ENCODE results near the gene SNX22. TPM values are rescaled to one million over a fixed set of nuclear protein-coding genes. Genes with fewer than 3 reads are reported as not detected.
"Not testable (repeated sequence)": the region's sequence is repeated elsewhere in the genome, so short reads cannot be mapped to it uniquely, and the experiment has no call there.

Gene SNX22
- total RNA-seq, 1 experiment from 2014 or later = 1.6 TPM

DNA sequence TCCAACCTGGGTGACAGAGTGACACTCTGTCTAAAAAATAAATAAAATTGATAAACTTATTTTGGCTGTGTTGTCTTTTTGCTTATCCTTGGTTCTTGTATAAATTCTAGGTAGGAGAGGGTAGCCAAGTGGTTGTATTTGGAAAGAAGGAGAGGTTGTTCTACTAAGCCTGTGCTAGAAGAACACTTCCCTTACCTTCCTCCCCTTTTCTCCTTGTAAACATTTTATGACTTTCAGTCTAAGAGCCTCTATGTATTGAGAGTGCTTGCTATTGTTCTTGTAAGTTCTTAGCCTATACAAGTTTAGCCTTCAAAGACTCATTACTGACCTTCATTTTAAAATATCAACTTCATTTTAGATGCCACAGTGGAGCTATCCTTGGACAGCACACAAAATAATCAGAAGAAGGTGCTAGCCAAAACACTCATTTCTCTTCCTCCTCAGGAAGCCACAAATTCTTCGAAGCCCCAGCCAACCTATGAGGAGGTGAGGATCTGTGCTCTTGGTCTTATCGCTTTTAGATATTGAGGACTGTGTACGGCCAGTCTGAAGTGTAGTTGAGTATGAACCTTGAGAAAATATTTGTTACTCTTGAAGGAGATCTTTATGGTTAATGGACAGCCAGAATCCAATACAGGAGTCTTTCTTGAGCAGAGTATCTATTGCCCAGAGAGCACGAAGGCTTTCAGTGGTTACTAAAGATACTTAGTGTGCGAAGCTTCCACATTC lies 33.6 kb upstream of the SNX22 start:
- no peaks in the 10 kb centered on the region for H3K4me1 Mint-ChIP-seq (ENCODE audit: low read depth, unreplicated experiment)
- no peak overlapping the region for H3K27ac Mint-ChIP-seq (ENCODE audit: unreplicated experiment)
- no peaks in the 10 kb centered on the region for H3K27me3 Mint-ChIP-seq (ENCODE audit: unreplicated experiment)
- peaks cover 51% of the 10 kb centered on the region for H3K36me3 Mint-ChIP-seq (ENCODE audit: insufficient read depth, unreplicated experiment)
- DNase-seq = no peak
- CTCF ChIA-PET = no interaction called here
- intact Hi-C loops (cut with micrococcal nuclease; ENCODE audit: unreplicated experiment) = no loop called here
- no peak overlapping the region for H3K4me3 Mint-ChIP-seq (ENCODE audit: low read depth, unreplicated experiment)
- BruUV-seq (replicated peaks) = no TSS peak
- TF ChIP-seq, protein P1, sequence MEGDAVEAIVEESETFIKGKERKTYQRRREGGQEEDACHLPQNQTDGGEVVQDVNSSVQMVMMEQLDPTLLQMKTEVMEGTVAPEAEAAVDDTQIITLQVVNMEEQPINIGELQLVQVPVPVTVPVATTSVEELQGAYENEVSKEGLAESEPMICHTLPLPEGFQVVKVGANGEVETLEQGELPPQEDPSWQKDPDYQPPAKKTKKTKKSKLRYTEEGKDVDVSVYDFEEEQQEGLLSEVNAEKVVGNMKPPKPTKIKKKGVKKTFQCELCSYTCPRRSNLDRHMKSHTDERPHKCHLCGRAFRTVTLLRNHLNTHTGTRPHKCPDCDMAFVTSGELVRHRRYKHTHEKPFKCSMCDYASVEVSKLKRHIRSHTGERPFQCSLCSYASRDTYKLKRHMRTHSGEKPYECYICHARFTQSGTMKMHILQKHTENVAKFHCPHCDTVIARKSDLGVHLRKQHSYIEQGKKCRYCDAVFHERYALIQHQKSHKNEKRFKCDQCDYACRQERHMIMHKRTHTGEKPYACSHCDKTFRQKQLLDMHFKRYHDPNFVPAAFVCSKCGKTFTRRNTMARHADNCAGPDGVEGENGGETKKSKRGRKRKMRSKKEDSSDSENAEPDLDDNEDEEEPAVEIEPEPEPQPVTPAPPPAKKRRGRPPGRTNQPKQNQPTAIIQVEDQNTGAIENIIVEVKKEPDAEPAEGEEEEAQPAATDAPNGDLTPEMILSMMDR (IDR thresholded peaks at IDR 0.05; ENCODE audit: unreplicated experiment) = no peak
- no peaks in the 10 kb centered on the region for H3K9me3 Mint-ChIP-seq (ENCODE audit: low read depth, unreplicated experiment)

DNA sequence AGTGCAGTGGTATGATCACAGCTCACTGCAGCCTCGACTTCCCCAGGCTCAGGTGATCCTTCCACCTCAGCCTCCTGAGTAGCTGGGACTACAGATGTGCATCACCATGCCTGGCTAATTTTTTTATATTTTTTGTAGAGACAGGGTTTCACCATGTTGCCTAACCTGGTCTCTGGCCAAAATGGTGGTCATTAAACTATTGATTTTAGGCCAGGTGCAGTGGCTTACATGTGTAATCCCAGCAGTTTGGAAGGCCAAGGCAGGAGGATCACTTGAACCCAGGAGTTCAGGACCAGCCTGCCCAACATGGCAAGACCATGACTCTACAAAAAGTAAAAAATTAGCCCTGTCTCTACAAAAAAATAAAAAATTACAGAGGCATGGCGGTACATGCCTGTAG lies 31.2 kb upstream of the SNX22 start:
- H3K27ac Mint-ChIP-seq (ENCODE audit: unreplicated experiment); H3K9me3 Mint-ChIP-seq (ENCODE audit: low read depth, unreplicated experiment); intact Hi-C loops (cut with micrococcal nuclease; ENCODE audit: unreplicated experiment); BruUV-seq (replicated peaks); H3K4me1 Mint-ChIP-seq (ENCODE audit: low read depth, unreplicated experiment); CTCF ChIA-PET; H3K4me3 Mint-ChIP-seq (ENCODE audit: low read depth, unreplicated experiment); DNase-seq; H3K27me3 Mint-ChIP-seq (ENCODE audit: unreplicated experiment): not testable (repeated sequence)
- peaks cover 42% of the 10 kb centered on the region for H3K36me3 Mint-ChIP-seq (ENCODE audit: insufficient read depth, unreplicated experiment)

DNA sequence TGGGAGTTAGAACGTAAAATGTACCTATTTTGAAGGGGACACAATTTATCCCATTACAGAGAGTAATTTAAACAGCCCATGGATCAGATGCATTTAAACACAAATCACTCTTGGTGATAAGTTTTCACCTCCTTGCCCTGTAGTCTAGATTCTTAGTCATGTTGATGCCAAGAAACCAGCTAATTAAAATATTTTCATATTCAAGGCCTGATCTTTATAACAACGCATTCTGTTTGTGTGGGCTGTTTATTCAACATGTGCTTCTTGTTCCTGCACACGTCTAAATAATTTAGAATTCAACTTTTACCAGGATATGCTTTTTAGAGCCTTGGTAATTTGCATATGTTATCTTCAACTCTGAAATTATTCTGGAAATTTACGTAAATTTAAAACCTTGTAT lies 29.9 kb upstream of the SNX22 start:
- CTCF ChIA-PET = no interaction called here
- no TSS peak for BruUV-seq (replicated peaks)
- Mint-ChIP-seq H3K36me3 (ENCODE audit: insufficient read depth, unreplicated experiment) (peaks cover 42% of the 10 kb centered on the region), H3K4me1 (ENCODE audit: low read depth, unreplicated experiment) (no peaks in the 10 kb centered on the region), H3K27me3 (ENCODE audit: unreplicated experiment) (no peaks in the 10 kb centered on the region), H3K9me3 (ENCODE audit: low read depth, unreplicated experiment) (no peaks in the 10 kb centered on the region), H3K4me3 (ENCODE audit: low read depth, unreplicated experiment) (no peak overlapping the region), H3K27ac (ENCODE audit: unreplicated experiment) (no peak overlapping the region)
- TF ChIP-seq, protein P1 (IDR thresholded peaks at IDR 0.05; ENCODE audit: unreplicated experiment) = no peak
- intact Hi-C loops (cut with micrococcal nuclease; ENCODE audit: unreplicated experiment) = no loop called here
- DNase-seq = no peak

DNA sequence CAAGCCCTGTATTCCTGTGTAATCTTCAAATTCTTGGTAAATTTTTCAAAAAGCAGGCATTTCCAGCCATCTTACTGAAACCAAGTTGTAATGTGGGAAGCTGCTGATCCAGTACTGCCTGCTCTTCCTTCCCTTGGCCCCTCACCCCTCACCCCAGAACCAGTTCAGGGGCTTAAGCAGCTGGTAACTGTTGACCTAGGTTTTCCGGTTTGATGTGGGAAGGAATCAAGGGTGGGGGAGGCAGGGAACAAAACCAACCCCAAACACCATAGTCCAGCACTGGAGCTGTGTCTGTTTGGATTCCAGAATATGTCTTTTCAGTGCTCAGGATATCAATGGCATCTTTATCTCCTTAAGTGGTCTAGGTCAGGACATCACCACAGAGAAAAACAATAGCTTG lies 29.1 kb upstream of the SNX22 start:
- no peaks in the 10 kb centered on the region for H3K9me3 Mint-ChIP-seq (ENCODE audit: low read depth, unreplicated experiment)
- no peaks in the 10 kb centered on the region for H3K27me3 Mint-ChIP-seq (ENCODE audit: unreplicated experiment)
- CTCF ChIA-PET = no interaction called here
- peaks cover 42% of the 10 kb centered on the region for H3K36me3 Mint-ChIP-seq (ENCODE audit: insufficient read depth, unreplicated experiment)
- H3K4me1 Mint-ChIP-seq (ENCODE audit: low read depth, unreplicated experiment) = no peaks in the 10 kb centered on the region
- H3K27ac Mint-ChIP-seq (ENCODE audit: unreplicated experiment) = no peak overlapping the region
- intact Hi-C loops (cut with micrococcal nuclease; ENCODE audit: unreplicated experiment) = no loop called here
- TF ChIP-seq, protein P1 (IDR thresholded peaks at IDR 0.05; ENCODE audit: unreplicated experiment) = no peak
- no peak overlapping the region for H3K4me3 Mint-ChIP-seq (ENCODE audit: low read depth, unreplicated experiment)
- no TSS peak for BruUV-seq (replicated peaks)
- DNase-seq = no peak

DNA sequence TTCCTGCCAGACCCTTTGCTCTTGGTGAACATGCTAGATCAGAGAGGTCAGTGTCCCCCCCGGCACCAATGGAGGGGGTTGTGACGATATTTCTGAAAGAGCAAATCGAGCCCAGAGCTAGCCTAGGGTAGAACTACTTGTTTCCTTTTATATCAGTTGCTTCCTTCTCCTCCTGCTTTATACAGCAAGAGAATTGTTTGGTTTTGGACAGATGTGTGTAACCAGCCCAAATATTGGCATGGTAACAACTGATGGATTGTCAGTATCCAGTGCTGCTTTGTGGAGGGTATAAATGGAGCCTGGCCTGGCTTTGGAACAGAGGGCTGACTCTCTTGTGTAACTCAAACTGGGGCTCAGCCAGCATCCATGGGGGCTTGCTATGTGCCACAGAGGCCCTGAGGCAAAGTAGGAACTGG lies 28.6 kb upstream of the SNX22 start:
- H3K27me3 Mint-ChIP-seq (ENCODE audit: unreplicated experiment) = no peaks in the 10 kb centered on the region
- DNase-seq = no peak
- no peak overlapping the region for H3K27ac Mint-ChIP-seq (ENCODE audit: unreplicated experiment)
- H3K36me3 Mint-ChIP-seq (ENCODE audit: insufficient read depth, unreplicated experiment) = peaks cover 45% of the 10 kb centered on the region
- TF ChIP-seq, protein P1 (IDR thresholded peaks at IDR 0.05; ENCODE audit: unreplicated experiment) = no peak
- no peak overlapping the region for H3K4me3 Mint-ChIP-seq (ENCODE audit: low read depth, unreplicated experiment)
- intact Hi-C loops (cut with micrococcal nuclease; ENCODE audit: unreplicated experiment) = no loop called here
- no peaks in the 10 kb centered on the region for H3K4me1 Mint-ChIP-seq (ENCODE audit: low read depth, unreplicated experiment)
- CTCF ChIA-PET = no interaction called here
- BruUV-seq (replicated peaks) = no TSS peak
- no peaks in the 10 kb centered on the region for H3K9me3 Mint-ChIP-seq (ENCODE audit: low read depth, unreplicated experiment)
